Measurements from ENCODE around the gene VWC2L. TPM values are rescaled to one million over a fixed set of nuclear protein-coding genes. Genes with fewer than 3 reads are reported as not detected.

The VWC2L gene
- total and polyA plus RNA-seq, 2 experiments from 2014 or later = not detected

DNA sequence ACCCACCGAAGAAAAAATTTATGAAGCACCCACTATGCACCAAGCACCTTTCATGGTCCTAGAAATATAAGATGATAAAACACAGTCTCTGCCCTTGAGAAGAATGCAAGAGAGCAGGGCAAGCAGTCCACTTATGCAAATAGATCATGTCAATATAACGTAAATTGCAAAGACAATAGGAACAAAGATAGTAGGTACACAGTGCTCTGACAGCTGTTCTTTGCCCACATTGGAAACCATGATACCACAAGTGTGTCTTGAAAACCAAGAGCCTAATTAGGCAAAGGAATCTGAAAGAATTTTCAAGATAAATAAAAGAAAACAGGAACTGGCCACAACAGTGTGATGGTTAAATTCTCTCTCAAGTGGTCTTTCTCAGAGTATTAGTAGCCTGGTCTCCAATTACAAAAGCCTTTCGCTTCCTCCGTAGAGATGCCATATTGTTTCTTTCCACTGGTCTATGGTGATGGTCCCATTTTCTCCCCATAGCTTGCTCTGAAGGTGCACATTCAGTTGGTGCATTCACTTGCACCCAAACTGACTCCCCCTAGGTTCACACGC lies 108.5 kb downstream of the VWC2L start:
- no peaks in the 10 kb centered on the region for H3K36me3 ChIP-seq (ENCODE audit: low read depth)
- H3K9me3 ChIP-seq (ENCODE audit: low read depth) = no peaks in the 10 kb centered on the region
- H3K4me1 ChIP-seq (ENCODE audit: insufficient read depth) = no peaks in the 10 kb centered on the region
- no peak overlapping the region for H3K27ac ChIP-seq
- no peaks in the 10 kb centered on the region for H3F3A ChIP-seq (ENCODE audit: insufficient read depth)
- WGBS, 2 experiments (ENCODE audit: low coverage in 1 of 2, low lambda C conversion rate in 2 of 2, missing lambda C conversion rate in 2 of 2) = 41 to 44% methylated on average over 5 of the region's 5 CpGs
- no peak for DNase-seq
- H3K79me2 ChIP-seq (ENCODE audit: insufficient read depth) = no peaks in the 10 kb centered on the region
- in situ Hi-C loops (cut with MboI) = no loop called here
- H3K9ac ChIP-seq = no peak overlapping the region
- no peaks in the 10 kb centered on the region for H3K9me2 ChIP-seq (ENCODE audit: insufficient read depth)
- no peaks in the 10 kb centered on the region for H3K27me3 ChIP-seq (replicated peaks; ENCODE audit: insufficient read depth)
- no peaks in the 10 kb centered on the region for H4K20me1 ChIP-seq (ENCODE audit: insufficient read depth)
- H3K4me2 ChIP-seq (ENCODE audit: unreplicated experiment) = no peak overlapping the region
- no peak for TF ChIP-seq EZH2 (IDR thresholded peaks at IDR 0.05; ENCODE audit: insufficient read depth, poor library complexity, severe bottlenecking)
- TF ChIP-seq EZH2phosphoT487 (IDR thresholded peaks at IDR 0.05; ENCODE audit: insufficient read depth, low read depth) = no peak
- H2AFZ ChIP-seq = no peak overlapping the region
- H3K4me3 ChIP-seq = no peak overlapping the region

DNA sequence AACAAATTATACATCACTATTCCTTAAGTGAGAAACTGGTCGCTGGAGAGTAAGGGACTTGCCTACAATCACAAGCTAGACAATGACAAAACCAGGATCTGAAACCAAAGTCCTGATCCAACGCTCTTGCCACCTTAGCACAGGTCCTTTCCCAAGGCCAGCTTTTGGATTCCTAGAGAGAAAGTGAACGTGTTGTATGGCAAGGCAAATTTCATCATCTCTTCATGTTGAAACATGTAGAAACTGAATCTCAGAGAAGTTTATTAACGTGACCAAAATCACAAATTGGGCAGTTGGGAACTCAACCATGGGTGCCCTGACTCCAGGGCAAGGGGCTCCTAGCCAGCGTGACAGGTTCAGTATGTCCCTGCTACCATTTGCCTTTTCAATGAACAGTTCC lies 118.2 kb downstream of the VWC2L start:
- no peak overlapping the region for H3K4me3 ChIP-seq
- 20 to 27% methylated on average over 5 of the region's 5 CpGs for whole genome bisulfite sequencing, 2 experiments (ENCODE audit: low coverage in 1 of 2, low lambda C conversion rate in 2 of 2, missing lambda C conversion rate in 2 of 2)
- no peak overlapping the region for H2AFZ ChIP-seq
- H3K9ac ChIP-seq = no peak overlapping the region
- H3F3A ChIP-seq (ENCODE audit: insufficient read depth) = no peaks in the 10 kb centered on the region
- no peaks in the 10 kb centered on the region for H3K9me3 ChIP-seq (ENCODE audit: low read depth)
- no peak for TF ChIP-seq EZH2 (IDR thresholded peaks at IDR 0.05; ENCODE audit: insufficient read depth, poor library complexity, severe bottlenecking)
- TF ChIP-seq EZH2phosphoT487 (IDR thresholded peaks at IDR 0.05; ENCODE audit: insufficient read depth, low read depth) = no peak
- no peak overlapping the region for H3K27ac ChIP-seq
- H3K79me2 ChIP-seq (ENCODE audit: insufficient read depth) = no peaks in the 10 kb centered on the region
- in situ Hi-C loops (cut with MboI) = no loop called here
- no peaks in the 10 kb centered on the region for H3K4me1 ChIP-seq (ENCODE audit: insufficient read depth)
- H3K9me2 ChIP-seq (ENCODE audit: insufficient read depth) = no peaks in the 10 kb centered on the region
- no peak for DNase-seq
- no peaks in the 10 kb centered on the region for H3K36me3 ChIP-seq (ENCODE audit: low read depth)
- no peak overlapping the region for H3K4me2 ChIP-seq (ENCODE audit: unreplicated experiment)
- no peaks in the 10 kb centered on the region for H4K20me1 ChIP-seq (ENCODE audit: insufficient read depth)
- H3K27me3 ChIP-seq (replicated peaks; ENCODE audit: insufficient read depth) = no peaks in the 10 kb centered on the region; the same call in 1 of the 2 replicates

DNA sequence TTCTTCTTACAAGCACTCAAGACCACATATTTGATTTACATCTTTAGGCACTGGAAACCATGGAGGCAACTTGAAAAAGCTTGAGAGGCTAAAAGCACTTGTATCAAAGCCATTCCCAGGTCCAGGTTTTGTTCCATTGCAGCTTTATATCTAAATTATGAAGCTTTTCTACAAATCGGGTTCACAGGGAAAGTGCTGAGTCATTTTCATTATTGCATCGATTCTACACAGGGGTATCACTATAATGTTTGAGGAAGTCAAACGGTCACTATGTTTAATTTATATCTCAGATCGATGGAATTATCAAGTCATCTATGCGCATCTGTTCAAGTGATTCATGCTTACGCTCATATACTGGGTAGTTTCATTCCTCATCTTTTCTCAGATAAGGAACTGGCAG lies 118.7 kb downstream of the VWC2L start:
- DNase-seq = no peak
- Histone ChIP-seq H3K79me2 (ENCODE audit: insufficient read depth) (no peaks in the 10 kb centered on the region), H4K20me1 (ENCODE audit: insufficient read depth) (no peaks in the 10 kb centered on the region), H3K27ac (no peak overlapping the region), H3K36me3 (ENCODE audit: low read depth) (no peaks in the 10 kb centered on the region), H3F3A (ENCODE audit: insufficient read depth) (no peaks in the 10 kb centered on the region), H3K27me3 (replicated peaks; ENCODE audit: insufficient read depth) (no peaks in the 10 kb centered on the region; the same call in 1 of the 2 replicates), H3K9me2 (ENCODE audit: insufficient read depth) (no peaks in the 10 kb centered on the region), H3K4me1 (ENCODE audit: insufficient read depth) (no peaks in the 10 kb centered on the region), H3K9me3 (ENCODE audit: low read depth) (no peaks in the 10 kb centered on the region), H3K4me3 (no peak overlapping the region), H3K9ac (no peak overlapping the region), H2AFZ (no peak overlapping the region), H3K4me2 (ENCODE audit: unreplicated experiment) (no peak overlapping the region)
- in situ Hi-C loops (cut with MboI) = no loop called here
- TF ChIP-seq EZH2phosphoT487 (IDR thresholded peaks at IDR 0.05; ENCODE audit: insufficient read depth, low read depth) = no peak
- TF ChIP-seq EZH2 (IDR thresholded peaks at IDR 0.05; ENCODE audit: insufficient read depth, poor library complexity, severe bottlenecking) = no peak
- WGBS, 2 experiments (ENCODE audit: low coverage in 1 of 2, low lambda C conversion rate in 2 of 2, missing lambda C conversion rate in 2 of 2) = 32 to 39% methylated on average over 6 of the region's 6 CpGs

DNA sequence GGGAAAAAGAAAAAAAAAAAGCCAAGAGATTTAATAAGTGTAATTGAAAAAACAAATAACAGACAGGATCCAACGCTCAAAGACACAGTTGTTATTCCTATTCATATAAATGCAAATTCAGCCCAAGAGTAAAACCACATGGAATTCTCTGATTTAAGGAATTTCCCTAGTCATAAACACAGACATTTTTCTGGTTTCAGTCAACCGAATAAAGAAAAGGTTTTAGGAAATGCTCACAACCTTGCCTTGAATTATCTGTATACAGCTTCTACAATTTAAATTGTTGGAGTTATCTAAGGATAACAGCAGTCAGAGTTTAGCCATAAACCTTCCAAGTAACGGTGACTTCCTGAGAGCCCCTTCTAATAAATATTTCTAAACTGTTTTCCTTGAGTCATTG lies 122.7 kb downstream of the VWC2L start:
- H3K9ac ChIP-seq = no peak overlapping the region
- no peaks in the 10 kb centered on the region for H4K20me1 ChIP-seq (ENCODE audit: insufficient read depth)
- no peak overlapping the region for H2AFZ ChIP-seq
- DNase-seq = no peak
- H3K4me1 ChIP-seq (ENCODE audit: insufficient read depth) = peaks cover 4% of the 10 kb centered on the region; the same call in 1 of the 2 replicates
- H3K4me3 ChIP-seq = no peak overlapping the region
- no peaks in the 10 kb centered on the region for H3K79me2 ChIP-seq (ENCODE audit: insufficient read depth)
- H3K9me3 ChIP-seq (ENCODE audit: low read depth) = no peaks in the 10 kb centered on the region
- TF ChIP-seq EZH2 (IDR thresholded peaks at IDR 0.05; ENCODE audit: insufficient read depth, poor library complexity, severe bottlenecking) = no peak
- no peak for TF ChIP-seq EZH2phosphoT487 (IDR thresholded peaks at IDR 0.05; ENCODE audit: insufficient read depth, low read depth)
- H3K27ac ChIP-seq = no peak overlapping the region
- no peaks in the 10 kb centered on the region for H3K9me2 ChIP-seq (ENCODE audit: insufficient read depth)
- 18 to 20% methylated on average over 3 of the region's 3 CpGs for WGBS, 2 experiments (ENCODE audit: low coverage in 1 of 2, low lambda C conversion rate in 2 of 2, missing lambda C conversion rate in 2 of 2)
- no peaks in the 10 kb centered on the region for H3F3A ChIP-seq (ENCODE audit: insufficient read depth)
- no peak overlapping the region for H3K4me2 ChIP-seq (ENCODE audit: unreplicated experiment)
- H3K36me3 ChIP-seq (ENCODE audit: low read depth) = no peaks in the 10 kb centered on the region
- in situ Hi-C loops (cut with MboI) = no loop called here
- H3K27me3 ChIP-seq (replicated peaks; ENCODE audit: insufficient read depth) = no peaks in the 10 kb centered on the region; the same call in 1 of the 2 replicates
